Measurements from ENCODE around the gene KLRD1.

Gene KLRD1

DNA sequence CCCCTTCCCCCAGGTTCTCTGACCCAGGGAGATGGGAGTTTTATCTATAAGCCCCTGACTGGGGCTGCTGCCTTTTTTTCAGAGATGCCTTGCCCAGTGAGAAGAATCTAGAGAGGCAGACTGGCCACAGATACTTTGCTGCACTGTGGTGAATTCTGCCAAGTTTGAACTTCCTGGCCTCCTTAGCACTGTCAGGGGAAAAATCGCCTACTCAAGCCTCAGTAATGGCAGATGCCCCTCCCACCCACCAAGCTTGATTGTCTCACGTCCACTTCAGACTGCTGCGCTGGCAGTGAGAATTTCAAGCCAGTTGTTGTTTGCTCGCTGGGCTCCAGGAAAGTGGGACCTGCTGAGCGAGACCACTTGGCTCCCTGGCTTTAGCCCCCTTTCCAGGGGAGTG, 50.5 kb downstream of the KLRD1 start:
- TF ChIP-seq, protein P1, sequence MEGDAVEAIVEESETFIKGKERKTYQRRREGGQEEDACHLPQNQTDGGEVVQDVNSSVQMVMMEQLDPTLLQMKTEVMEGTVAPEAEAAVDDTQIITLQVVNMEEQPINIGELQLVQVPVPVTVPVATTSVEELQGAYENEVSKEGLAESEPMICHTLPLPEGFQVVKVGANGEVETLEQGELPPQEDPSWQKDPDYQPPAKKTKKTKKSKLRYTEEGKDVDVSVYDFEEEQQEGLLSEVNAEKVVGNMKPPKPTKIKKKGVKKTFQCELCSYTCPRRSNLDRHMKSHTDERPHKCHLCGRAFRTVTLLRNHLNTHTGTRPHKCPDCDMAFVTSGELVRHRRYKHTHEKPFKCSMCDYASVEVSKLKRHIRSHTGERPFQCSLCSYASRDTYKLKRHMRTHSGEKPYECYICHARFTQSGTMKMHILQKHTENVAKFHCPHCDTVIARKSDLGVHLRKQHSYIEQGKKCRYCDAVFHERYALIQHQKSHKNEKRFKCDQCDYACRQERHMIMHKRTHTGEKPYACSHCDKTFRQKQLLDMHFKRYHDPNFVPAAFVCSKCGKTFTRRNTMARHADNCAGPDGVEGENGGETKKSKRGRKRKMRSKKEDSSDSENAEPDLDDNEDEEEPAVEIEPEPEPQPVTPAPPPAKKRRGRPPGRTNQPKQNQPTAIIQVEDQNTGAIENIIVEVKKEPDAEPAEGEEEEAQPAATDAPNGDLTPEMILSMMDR (IDR thresholded peaks at IDR 0.05; ENCODE audit: low read depth, low read length, missing control alignments): no peak
- no peak for DNase-seq (ENCODE audit: extremely low read depth, low read depth)
- H3K4me3 ChIP-seq (replicated peaks; ENCODE audit: low read depth, low read length): no peak overlapping the region

DNA sequence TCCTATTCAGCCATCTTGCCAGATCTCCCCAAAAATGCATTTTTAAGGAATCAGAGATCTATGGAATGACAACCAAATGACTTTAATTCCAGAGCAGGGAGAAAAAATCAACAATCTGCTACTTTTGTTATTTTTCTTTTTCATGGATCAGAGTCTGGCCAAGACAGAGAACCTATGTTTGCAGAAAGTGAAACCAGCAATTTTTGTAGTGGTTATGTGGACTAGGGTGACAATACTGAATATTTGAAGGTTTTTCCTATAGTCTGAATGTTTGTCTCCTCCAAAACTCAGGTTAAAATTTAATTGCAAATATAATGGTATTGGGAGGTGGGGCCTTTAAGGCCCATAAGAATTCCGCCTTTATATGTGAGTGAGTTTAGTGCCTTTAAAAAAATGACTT, 51.3 kb downstream of the KLRD1 start:
- TF ChIP-seq, protein P1 (IDR thresholded peaks at IDR 0.05; ENCODE audit: low read depth, low read length, missing control alignments): no peak
- H3K4me3 ChIP-seq (replicated peaks; ENCODE audit: low read depth, low read length): no peak overlapping the region
- DNase-seq (ENCODE audit: extremely low read depth, low read depth): no peak

DNA sequence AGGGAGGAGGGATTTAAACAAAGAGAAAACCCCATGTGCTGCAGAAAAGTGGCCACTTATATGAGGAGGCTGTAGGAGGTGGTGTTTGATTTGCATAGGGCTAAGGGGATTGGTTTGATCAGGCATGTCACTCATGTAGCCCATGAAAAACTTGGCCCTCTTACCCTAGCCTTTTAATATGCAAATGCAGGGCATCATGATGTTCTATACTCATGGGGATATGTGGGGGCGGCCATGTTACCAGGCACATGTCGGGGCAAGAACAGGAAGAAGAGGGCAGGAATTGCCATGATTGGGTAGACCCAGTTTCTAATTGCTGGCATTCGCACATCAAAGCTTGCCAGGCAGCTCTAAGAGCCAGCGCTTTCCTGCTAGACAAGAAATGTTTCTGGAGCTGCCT, 53.4 kb downstream of the KLRD1 start:
- H3K4me3 ChIP-seq (replicated peaks; ENCODE audit: low read depth, low read length): no peak overlapping the region
- DNase-seq (ENCODE audit: extremely low read depth, low read depth): no peak
- TF ChIP-seq, protein P1 (IDR thresholded peaks at IDR 0.05; ENCODE audit: low read depth, low read length, missing control alignments): no peak

DNA sequence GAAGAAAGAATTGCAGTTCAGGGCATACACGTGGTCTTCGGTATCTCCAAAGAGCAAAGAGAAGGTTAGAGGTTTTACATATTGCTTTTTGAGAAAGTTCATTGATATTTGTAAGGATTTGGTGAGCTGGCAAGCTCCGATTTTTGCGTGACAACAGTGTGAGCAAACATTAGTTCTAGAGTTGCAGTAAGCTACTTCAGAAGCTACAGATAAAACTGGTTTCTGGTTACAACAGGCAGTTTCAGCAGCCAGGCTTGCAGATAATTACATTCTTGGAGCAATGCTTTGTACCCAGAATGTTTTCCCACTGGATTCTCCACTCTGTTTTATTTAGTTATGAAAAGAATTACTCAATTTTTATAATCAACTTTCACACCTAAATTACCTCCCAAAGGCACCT, 54.0 kb downstream of the KLRD1 start:
- H3K4me3 ChIP-seq (replicated peaks; ENCODE audit: low read depth, low read length): no peak overlapping the region
- TF ChIP-seq, protein P1 (IDR thresholded peaks at IDR 0.05; ENCODE audit: low read depth, low read length, missing control alignments): no peak
- no peak for DNase-seq (ENCODE audit: extremely low read depth, low read depth)

GRCh38 chr12:10362325-10362724, 54.7 kb downstream of the KLRD1 start:
- no peak for DNase-seq (ENCODE audit: extremely low read depth, low read depth)
- TF ChIP-seq, protein P1 (IDR thresholded peaks at IDR 0.05; ENCODE audit: low read depth, low read length, missing control alignments): no peak
- H3K4me3 ChIP-seq (replicated peaks; ENCODE audit: low read depth, low read length): no peak overlapping the region

DNA sequence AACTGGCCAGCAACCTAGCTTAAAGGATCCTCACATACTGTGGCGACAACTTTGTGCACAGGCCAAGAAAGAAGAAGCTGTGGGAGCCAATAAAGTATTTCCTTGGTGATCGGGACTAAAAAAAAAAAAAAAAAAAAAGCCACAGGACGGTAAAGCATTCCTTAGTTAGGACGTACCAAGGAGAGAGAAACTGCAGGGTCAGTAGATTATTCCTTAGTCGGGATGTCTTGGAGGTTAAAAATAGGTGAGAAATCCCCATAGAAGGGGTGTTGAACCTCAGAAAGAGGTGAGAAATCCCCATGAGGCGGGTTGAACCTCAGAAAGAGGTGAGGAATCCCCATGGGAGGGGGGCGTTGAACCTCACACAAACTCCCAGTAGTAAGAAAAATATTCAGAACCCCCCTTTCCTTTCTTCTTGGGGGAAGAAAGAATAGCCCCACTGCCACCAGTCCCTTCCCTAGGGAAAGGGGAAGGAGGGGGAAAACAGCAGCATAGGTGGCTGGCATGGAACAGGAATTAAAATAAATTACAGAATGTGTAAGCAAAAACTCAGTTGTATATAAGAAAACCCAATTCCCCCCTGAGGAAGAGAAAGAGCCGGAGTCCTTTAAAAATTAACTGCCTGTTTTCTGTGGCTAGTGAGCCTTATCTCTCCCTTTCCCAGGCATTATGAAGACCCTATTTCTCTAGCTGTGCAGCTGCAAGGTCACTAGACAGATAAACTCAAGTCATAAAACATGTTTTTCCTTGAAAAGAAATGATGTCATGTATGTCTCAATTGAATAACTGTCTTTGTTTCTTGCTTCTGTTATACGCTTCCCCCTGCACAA, 55.4 kb downstream of the KLRD1 start:
- TF ChIP-seq, protein P1 (IDR thresholded peaks at IDR 0.05; ENCODE audit: low read depth, low read length, missing control alignments): no peak
- H3K4me3 ChIP-seq (replicated peaks; ENCODE audit: low read depth, low read length): no peak overlapping the region
- DNase-seq (ENCODE audit: extremely low read depth, low read depth): no peak

- DNase-seq (ENCODE audit: extremely low read depth, low read depth): no peak
- TF ChIP-seq, protein P1 (IDR thresholded peaks at IDR 0.05; ENCODE audit: low read depth, low read length, missing control alignments): no peak
- no peak overlapping the region; the same call in 1 of the 2 replicates for H3K4me3 ChIP-seq (replicated peaks; ENCODE audit: low read depth, low read length)
These were observed 55.9 kb downstream of the KLRD1 start for GRCh38 chr12:10363658-10363913.
